Right kidney (tissue), 1 donor: ENCODE results near the gene SLC24A3.

Experiments used
- DNase-seq: peaks from one replicate; pipeline ENCODE4 v3.0.0-alpha.2; 2016

SLC24A3 gene

GRCh38 chr20:19241440-19241839 is 29.0 kb downstream of the SLC24A3 start:
- DNase-seq: no peak

DNA sequence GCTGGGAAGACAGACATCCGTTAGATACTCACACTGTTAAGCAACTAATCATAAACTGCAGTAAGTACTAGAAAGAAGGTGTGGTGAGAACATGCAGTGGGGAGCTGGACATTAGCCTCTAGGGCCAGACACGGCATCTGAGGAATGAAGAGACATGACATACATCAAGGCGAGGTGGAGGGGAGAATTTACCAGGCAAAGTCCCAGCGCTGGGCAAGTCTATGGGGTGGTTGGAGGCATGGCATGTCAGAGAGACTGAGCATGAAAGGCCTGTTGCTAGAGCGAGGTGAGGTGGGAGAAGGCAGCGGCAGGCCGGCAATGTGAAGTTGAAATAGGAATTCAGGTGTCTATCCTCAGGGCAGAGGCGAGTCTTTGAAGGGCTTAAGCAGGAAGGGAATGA is 31.8 kb downstream of the SLC24A3 start:
- DNase-seq: no peak

GRCh38 chr20:19249106-19249879 is 36.9 kb downstream of the SLC24A3 start:
- no peak for DNase-seq

DNA sequence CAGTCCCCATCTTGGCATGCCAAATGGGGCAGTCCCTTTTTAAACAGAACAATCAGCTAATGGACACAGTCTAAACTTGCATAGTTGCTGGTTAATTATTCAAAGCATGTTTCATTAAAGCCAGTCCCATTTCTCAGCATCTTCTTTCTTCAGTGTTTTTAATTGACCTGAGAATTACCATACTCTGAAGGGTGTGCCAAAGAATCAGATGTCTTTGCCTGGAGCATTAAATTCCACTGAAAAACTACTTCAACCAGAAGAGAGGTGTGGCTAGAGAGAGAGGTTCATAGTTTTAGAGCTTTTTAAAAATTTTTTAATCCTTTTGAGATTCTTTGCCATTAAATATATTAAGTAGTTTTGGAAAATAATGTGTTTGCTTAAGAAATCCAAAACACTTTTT is 37.9 kb downstream of the SLC24A3 start:
- DNase-seq: no peak

- no peak for DNase-seq
These were observed 39.1 kb downstream of the SLC24A3 start for GRCh38 chr20:19251506-19251905.

- DNase-seq: no peak
These were observed 39.5 kb downstream of the SLC24A3 start for GRCh38 chr20:19251958-19252357.

DNA sequence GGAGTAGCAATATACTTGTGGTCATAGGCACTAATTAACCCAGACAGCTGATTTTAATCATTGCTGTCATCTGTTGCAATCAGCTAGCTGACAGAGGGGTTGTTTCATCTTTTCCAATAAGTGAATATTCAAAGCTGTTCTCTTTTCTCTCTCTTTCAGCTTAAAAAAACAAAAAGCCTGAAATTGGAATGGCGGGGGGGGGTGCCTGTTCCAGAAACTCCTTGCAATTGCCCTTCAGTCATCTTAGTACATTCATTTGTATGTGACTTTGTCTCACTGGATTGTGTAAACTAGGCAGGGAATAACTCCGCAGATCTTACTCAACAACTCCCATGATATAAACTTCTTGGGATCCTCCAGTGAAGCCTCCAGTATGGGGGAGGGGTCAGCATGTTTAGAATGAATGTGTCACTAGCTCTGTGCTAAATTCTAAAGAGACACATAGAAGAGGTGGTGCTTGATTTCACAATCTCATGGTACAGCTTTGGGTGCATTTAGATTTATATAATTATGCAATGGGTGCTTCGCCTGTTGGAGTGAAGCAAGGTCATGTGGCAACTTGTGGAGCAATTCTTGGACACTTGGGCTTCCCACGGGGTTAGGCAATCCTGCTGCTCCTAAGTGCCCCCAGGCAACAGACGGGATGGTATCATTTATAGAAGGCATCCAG is 40.1 kb downstream of the SLC24A3 start:
- DNase-seq: peak; percentile 15

- DNase-seq: no peak
These were observed 40.9 kb downstream of the SLC24A3 start for GRCh38 chr20:19253316-19253715.

DNA sequence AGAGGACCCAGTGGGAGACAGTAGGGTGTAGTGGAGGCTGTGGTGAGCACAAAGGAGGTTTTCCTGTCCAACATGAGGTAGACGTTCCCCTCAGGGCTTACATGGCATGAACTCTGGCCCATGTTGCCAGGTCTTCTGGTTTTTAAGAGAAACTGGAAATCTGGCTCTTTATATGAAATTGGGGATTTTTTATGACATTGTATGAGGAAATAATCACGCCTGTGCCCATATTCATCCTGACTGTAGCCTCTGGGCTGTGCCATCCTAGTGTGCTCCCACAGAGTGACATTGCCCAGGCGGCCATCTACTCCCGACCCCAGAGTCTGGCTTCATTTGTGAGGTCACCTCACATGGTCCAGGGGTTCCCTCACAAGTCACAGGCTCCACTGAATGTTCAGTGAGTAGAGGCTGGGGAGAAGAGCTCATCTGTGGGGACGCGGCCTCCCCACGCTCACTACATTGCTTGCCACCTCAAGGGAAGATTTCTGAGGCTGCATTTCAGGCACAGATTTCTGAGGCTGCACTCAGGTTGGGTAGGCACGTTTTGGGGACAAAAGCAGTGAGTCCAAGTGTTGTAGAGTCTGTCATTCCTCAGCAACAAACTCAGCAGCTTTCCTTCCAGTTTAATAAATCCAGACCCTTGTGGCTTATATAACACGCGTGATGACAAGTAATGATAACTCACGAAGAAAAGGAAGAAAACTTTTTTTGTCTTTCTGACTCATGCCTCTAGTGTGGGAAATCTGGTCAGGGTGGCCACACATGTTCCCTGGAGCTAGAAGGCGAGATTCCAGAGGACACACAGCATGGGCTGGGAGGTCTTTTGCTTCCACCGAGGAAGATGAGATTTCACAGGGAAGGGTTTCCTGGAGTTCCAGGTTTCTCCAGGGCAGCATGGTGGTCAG is 41.7 kb downstream of the SLC24A3 start:
- DNase-seq: no peak

GRCh38 chr20:19254956-19255355 is 42.5 kb downstream of the SLC24A3 start:
- DNase-seq: no peak

DNA sequence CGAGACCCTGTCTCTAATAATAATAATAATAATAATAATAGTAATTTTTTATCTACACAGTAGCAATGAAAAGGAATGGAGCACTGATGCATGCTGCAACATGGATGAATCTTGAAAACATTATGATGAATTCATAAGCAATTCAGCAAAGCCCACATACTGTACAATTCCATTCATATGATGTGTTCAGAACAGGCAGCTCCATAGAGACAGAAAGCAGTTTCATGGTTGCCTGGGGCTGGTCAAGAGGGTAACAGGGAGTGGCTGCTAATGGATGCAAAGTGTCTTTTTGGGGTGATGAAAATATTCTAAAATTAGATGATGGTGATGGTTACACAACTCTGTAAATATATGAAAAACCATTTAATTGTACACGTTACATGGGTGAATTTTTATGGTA is 43.6 kb downstream of the SLC24A3 start:
- DNase-seq: no peak

DNA sequence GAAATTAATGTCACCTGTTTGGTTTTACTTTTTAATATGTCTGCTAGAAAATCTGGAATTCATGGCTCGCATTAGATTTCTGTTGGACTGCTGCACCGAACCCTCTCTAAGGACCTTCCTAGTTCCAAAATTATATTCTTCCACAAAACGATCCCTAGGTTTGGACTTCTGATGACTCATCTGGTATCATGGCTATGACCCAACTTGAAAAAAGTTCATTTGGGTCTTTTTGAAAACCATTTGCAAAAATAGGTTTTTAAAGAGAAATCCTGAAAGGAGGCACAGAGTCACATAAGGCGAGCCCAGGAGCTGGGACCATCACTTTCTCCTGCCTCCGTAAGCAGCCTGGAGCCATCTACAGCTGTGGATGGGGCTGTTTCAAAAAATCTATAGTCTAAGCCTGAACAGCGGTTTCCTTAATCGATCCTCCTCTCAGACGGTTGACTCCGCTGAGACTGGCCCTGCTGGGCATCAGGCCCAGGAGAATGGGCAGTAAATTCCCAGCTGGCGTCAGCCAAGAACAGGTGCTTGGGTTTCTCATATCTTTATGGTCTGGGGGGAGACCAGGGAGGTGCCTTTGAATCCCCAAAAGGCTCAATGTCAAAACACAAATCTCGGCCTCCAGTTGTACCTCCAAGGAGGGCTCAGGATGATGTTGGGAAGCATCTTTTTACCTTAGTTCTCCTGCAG is 44.6 kb downstream of the SLC24A3 start:
- no peak for DNase-seq

GRCh38 chr20:19257865-19258264 is 45.4 kb downstream of the SLC24A3 start:
- DNase-seq: no peak

DNA sequence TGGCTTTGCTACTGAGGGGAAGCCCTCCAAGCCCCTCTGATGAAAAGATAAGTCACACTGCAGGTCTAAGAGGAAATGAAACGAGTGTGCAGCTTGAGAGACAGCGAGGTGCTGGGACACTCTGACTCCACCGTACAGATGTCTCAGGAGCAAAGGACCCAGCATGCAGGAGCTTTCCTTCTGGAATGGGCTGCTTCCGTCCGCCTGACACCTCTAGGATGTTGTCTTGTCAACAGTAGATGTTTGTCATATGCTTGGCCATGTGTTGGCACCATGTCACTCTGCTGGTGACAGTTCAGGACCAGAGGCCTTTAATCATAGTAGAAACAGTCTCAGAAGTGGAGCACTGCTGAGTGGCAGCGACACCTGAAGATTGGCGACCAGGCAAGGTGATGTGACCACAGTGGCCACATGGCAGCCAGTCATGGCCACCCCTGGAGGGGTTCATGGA is 46.7 kb downstream of the SLC24A3 start:
- no peak for DNase-seq

GRCh38 chr20:19260412-19261090 is 48.1 kb downstream of the SLC24A3 start:
- DNase-seq: no peak

GRCh38 chr20:19264191-19264590 is 51.7 kb downstream of the SLC24A3 start:
- no peak for DNase-seq

GRCh38 chr20:19265646-19266374 is 53.4 kb downstream of the SLC24A3 start:
- DNase-seq: no peak

- DNase-seq: no peak
These were observed 56.0 kb downstream of the SLC24A3 start for GRCh38 chr20:19268426-19268825.

DNA sequence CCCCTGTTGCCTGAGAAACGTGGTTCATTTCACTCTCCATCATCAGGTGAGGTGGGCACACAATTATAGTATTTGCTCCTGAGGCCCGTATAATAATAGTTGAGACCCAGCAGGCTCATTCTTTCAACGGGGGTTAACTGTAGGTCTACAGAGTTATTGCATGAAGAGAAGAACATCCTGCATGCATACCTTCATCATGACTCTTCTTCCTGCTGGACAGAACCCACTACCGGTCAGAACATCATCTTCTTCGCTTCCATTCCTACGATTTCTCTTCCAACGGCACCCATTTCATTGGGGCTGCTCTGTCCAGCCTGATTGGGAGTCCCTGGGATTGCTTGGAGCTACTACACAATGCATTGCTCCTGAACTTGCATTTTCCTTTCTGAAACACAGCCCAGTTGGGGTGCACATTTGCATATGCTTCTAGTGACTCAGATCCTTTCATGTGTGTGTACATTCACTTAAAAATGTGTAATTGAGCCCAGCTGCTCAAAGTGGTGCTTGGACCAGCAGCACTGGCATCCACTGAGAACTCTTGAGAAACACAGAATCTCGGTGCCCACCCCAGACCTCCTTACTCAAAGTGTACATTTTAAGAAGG is 57.4 kb downstream of the SLC24A3 start:
- no peak for DNase-seq

- DNase-seq: no peak
These were observed 59.6 kb downstream of the SLC24A3 start for GRCh38 chr20:19271879-19272651.
